ENCODE measurements around the gene DNAL4.

DNA sequence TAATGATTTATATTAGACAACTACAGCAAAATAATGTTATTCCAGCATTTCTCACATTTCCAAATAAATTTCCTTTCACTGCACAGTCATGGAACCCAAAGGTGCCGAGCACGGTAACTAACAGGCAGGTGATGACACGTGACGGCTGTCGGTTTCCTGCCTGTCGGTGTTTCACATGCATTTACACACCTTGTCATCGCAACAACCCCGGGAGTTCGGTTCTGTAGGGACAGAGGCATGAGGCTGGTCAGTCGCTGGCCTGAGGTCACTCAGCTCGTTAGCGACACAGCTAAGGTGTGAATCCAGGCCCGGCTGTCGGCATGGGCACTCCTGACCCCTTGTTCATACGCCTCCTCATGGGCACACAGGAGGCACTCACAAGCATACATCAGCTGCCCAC, 9.9 kb downstream of the DNAL4 start:
- TF ChIP-seq CEBPB (IDR thresholded peaks at IDR 0.05; ENCODE audit: borderline replicate concordance in 1 of 2, low read depth in 2 of 2, low read length in 2 of 2) (no peak), NR2C2 (IDR thresholded peaks at IDR 0.05; ENCODE audit: borderline replicate concordance, control insufficient read depth, insufficient read length, low read depth) (no peak), POLR2AphosphoS5 (IDR thresholded peaks at IDR 0.05; ENCODE audit: low read length) (no peak), TAF1 (IDR thresholded peaks at IDR 0.05; ENCODE audit: borderline replicate concordance, low read depth, low read length) (no peak), BRCA1 (IDR thresholded peaks at IDR 0.05; ENCODE audit: low read depth, low read length) (no peak)
- TF ChIP-seq, protein P1, sequence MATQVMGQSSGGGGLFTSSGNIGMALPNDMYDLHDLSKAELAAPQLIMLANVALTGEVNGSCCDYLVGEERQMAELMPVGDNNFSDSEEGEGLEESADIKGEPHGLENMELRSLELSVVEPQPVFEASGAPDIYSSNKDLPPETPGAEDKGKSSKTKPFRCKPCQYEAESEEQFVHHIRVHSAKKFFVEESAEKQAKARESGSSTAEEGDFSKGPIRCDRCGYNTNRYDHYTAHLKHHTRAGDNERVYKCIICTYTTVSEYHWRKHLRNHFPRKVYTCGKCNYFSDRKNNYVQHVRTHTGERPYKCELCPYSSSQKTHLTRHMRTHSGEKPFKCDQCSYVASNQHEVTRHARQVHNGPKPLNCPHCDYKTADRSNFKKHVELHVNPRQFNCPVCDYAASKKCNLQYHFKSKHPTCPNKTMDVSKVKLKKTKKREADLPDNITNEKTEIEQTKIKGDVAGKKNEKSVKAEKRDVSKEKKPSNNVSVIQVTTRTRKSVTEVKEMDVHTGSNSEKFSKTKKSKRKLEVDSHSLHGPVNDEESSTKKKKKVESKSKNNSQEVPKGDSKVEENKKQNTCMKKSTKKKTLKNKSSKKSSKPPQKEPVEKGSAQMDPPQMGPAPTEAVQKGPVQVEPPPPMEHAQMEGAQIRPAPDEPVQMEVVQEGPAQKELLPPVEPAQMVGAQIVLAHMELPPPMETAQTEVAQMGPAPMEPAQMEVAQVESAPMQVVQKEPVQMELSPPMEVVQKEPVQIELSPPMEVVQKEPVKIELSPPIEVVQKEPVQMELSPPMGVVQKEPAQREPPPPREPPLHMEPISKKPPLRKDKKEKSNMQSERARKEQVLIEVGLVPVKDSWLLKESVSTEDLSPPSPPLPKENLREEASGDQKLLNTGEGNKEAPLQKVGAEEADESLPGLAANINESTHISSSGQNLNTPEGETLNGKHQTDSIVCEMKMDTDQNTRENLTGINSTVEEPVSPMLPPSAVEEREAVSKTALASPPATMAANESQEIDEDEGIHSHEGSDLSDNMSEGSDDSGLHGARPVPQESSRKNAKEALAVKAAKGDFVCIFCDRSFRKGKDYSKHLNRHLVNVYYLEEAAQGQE (IDR thresholded peaks at IDR 0.05; ENCODE audit: low read depth, low read length) = no peak
